H9 (cell line): ENCODE results near the gene APPL2. TPM values are rescaled to one million over a fixed set of nuclear protein-coding genes. Genes with fewer than 3 reads are reported as not detected.
A peak's percentile ranks its signal among the peaks of the same experiment; 100 is the strongest.

Source experiments
- DNase-seq: peaks from one replicate; pipeline ENCODE4 v3.0.0-alpha.2; 2017
- H2AFZ ChIP-seq: one replicate; pipeline ENCODE4 v1.6.1; 2013; ENCODE audit warnings: mild to moderate bottlenecking, low read length, control low read depth, moderate library complexity
- H2AK5ac ChIP-seq: 2 replicates; pipeline ENCODE4 v1.6.1; 2013; ENCODE audit warnings: low read length, control low read depth, mixed read lengths; ENCODE audit not compliant: insufficient read length
- H2BK120ac ChIP-seq: one replicate; pipeline ENCODE4 v1.6.1; 2013; ENCODE audit warnings: low read depth, mild to moderate bottlenecking, low read length, control low read depth, inconsistent platforms; ENCODE audit not compliant: poor library complexity, severe bottlenecking
- H2BK12ac ChIP-seq: 2 replicates; pipeline ENCODE4 v1.6.1; 2013; ENCODE audit warnings: low read length, control low read depth, mixed read lengths, low read depth; ENCODE audit not compliant: insufficient read length
- H2BK15ac ChIP-seq: 2 replicates; pipeline ENCODE4 v1.6.1; 2013; ENCODE audit warnings: low read depth, low read length, control low read depth
- H2BK20ac ChIP-seq: one replicate; pipeline ENCODE4 v1.6.1; 2013; ENCODE audit warnings: low read depth, mild to moderate bottlenecking, low read length, control low read depth, inconsistent platforms; ENCODE audit not compliant: poor library complexity, severe bottlenecking
- H2BK5ac ChIP-seq: 2 replicates; pipeline ENCODE4 v1.6.1; 2013; ENCODE audit warnings: low read length, control low read depth, mixed read lengths; ENCODE audit not compliant: insufficient read length
- H3K14ac ChIP-seq: 2 replicates; pipeline ENCODE4 v1.6.1; 2013; ENCODE audit warnings: low read length, control low read depth; ENCODE audit not compliant: insufficient read depth
- H3K18ac ChIP-seq: 2 replicates; pipeline ENCODE4 v1.6.1; 2013; ENCODE audit warnings: low read depth, mild to moderate bottlenecking, mixed read lengths, low read length, control low read depth; ENCODE audit not compliant: insufficient read length
- H3K23ac ChIP-seq: 2 replicates; pipeline ENCODE4 v1.6.1; 2013; ENCODE audit warnings: low read length, control low read depth, mixed read lengths, low read depth; ENCODE audit not compliant: insufficient read length
- H3K23me2 ChIP-seq: 2 replicates; pipeline ENCODE4 v1.6.1; 2013; ENCODE audit warnings: low read depth, mild to moderate bottlenecking, mixed read lengths, low read length, control low read depth; ENCODE audit not compliant: insufficient read length, poor library complexity, severe bottlenecking
- H3K27ac ChIP-seq: 2 replicates; pipeline ENCODE4 v1.5.1; 2013; ENCODE audit warnings: low read length, control low read depth, mixed read lengths, low read depth; ENCODE audit not compliant: insufficient read length
- H3K27me3 ChIP-seq: 2 replicates; pipeline ENCODE4 v1.6.1; 2013; ENCODE audit warnings: low read length, control low read depth, inconsistent platforms; ENCODE audit not compliant: insufficient read depth
- H3K4ac ChIP-seq: 2 replicates; pipeline ENCODE4 v1.6.1; 2013; ENCODE audit warnings: low read depth, mild to moderate bottlenecking, control low read depth, inconsistent platforms, low read length, moderate library complexity
- H3K4me1 ChIP-seq: 2 replicates; pipeline ENCODE4 v1.6.1; 2013; ENCODE audit warnings: low read length, control low read depth, inconsistent platforms; ENCODE audit not compliant: insufficient read depth
- H3K4me2 ChIP-seq: 2 replicates; pipeline ENCODE4 v1.6.1; 2013; ENCODE audit warnings: low read length, control low read depth, mixed read lengths; ENCODE audit not compliant: insufficient read length, insufficient read depth
- H3K56ac ChIP-seq: 2 replicates; pipeline ENCODE4 v1.6.1; 2013; ENCODE audit warnings: low read depth, mild to moderate bottlenecking, mixed read lengths, low read length, control low read depth; ENCODE audit not compliant: insufficient read length
- H3K79me1 ChIP-seq: 2 replicates; pipeline ENCODE4 v1.6.1; 2013; ENCODE audit warnings: low read depth, mild to moderate bottlenecking, moderate library complexity, low read length, control low read depth, inconsistent platforms; ENCODE audit not compliant: insufficient read depth, poor library complexity, severe bottlenecking
- H3K79me2 ChIP-seq: 2 replicates; pipeline ENCODE4 v1.6.1; 2013; ENCODE audit warnings: low read length, control low read depth, inconsistent platforms; ENCODE audit not compliant: insufficient read depth
- H3K9ac ChIP-seq: 2 replicates; pipeline ENCODE4 v1.6.1; 2013; ENCODE audit warnings: low read length, control low read depth, mixed read lengths; ENCODE audit not compliant: insufficient read length; ENCODE audit errors: extremely low read depth
- H3K9me3 ChIP-seq: one replicate; pipeline ENCODE4 v1.6.1; 2013; ENCODE audit warnings: low read depth, low read length, inconsistent platforms; ENCODE audit not compliant: control insufficient read depth
- H3T11ph ChIP-seq: one replicate; pipeline ENCODE4 v1.6.1; 2013; ENCODE audit warnings: mild to moderate bottlenecking, low read length, control low read depth, inconsistent platforms
- H4K20me1 ChIP-seq: one replicate; pipeline ENCODE4 v1.6.1; 2013; ENCODE audit not compliant: control insufficient read depth, insufficient read length, insufficient read depth
- H4K5ac ChIP-seq: 2 replicates; pipeline ENCODE4 v1.6.1; 2013; ENCODE audit warnings: low read depth, mild to moderate bottlenecking, mixed read lengths, low read length, control low read depth; ENCODE audit not compliant: insufficient read length
- H4K8ac ChIP-seq: replicated peaks from 2 replicates; pipeline ENCODE4 v1.6.1; 2013; ENCODE audit warnings: low read length, control low read depth, mixed read lengths, low read depth; ENCODE audit not compliant: insufficient read length
- H4K91ac ChIP-seq: 2 replicates; pipeline ENCODE4 v1.6.1; 2013; ENCODE audit warnings: low read depth, mild to moderate bottlenecking, moderate library complexity, mixed read lengths, low read length, control low read depth; ENCODE audit not compliant: insufficient read length
- H3K27ac Mint-ChIP-seq, 3 experiments: 2 replicates in 2 of 3; 3 replicates in 1 of 3; pipeline ENCODE4 v1.8.0; 2020 to 2021; ENCODE audit warnings: mixed read lengths in 3 of 3, mild to moderate bottlenecking in 1 of 3, moderate library complexity in 1 of 3
- H3K27me3 Mint-ChIP-seq: 2 replicates; pipeline ENCODE4 v1.8.0; 2021; ENCODE audit warnings: low read depth, mild to moderate bottlenecking, moderate library complexity, mixed read lengths
- H3K36me3 Mint-ChIP-seq, 3 experiments: 2 replicates in 2 of 3; 3 replicates in 1 of 3; pipeline ENCODE4 v1.8.0; 2020 to 2021; ENCODE audit warnings: low read depth in 3 of 3, mixed read lengths in 3 of 3; ENCODE audit not compliant: insufficient read depth in 1 of 3
- H3K4me1 Mint-ChIP-seq, 2 experiments: 2 replicates each; pipeline ENCODE4 v1.8.0; 2020; ENCODE audit warnings: mixed read lengths in 2 of 2
- H3K4me3 Mint-ChIP-seq, 2 experiments: 2 replicates in 1 of 2; 3 replicates in 1 of 2; pipeline ENCODE4 v1.8.0; 2020 to 2021; ENCODE audit warnings: mild to moderate bottlenecking in 2 of 2, mixed read lengths in 2 of 2, moderate library complexity in 1 of 2
- H3K9me3 Mint-ChIP-seq, 2 experiments: 2 replicates in 1 of 2; 3 replicates in 1 of 2; pipeline ENCODE4 v1.8.0; 2020; ENCODE audit warnings: mild to moderate bottlenecking in 2 of 2, mixed read lengths in 2 of 2, moderate library complexity in 1 of 2
- CTCF ChIP-seq: fragments of 200-600 bp; sonication (generic); conservative IDR thresholded peaks from 3 replicates; pipeline ENCODE4 v1.8.0; 2021; ENCODE audit warnings: antibody characterized with exemption, mild to moderate bottlenecking
- WGBS: extraction: QIAGEN DNeasy Blood & Tissue Kit; methylation state at CpG from one replicate; pipeline ENCODE4 v1.1.7; 2013; ENCODE audit warnings: missing lambda C conversion rate, low lambda C conversion rate, mixed read lengths; ENCODE audit not compliant: insufficient read length; ENCODE audit errors: extremely low coverage; 5-methylcytosine and 5-hydroxymethylcytosine counted together
- total RNA-seq: library from RNA; stranded (reverse); gene quantifications from 2 replicates; pipeline ENCODE4 v1.2.1, GENCODE V29; 2021

APPL2 gene
- total RNA-seq, 1 experiment from 2014 or later, result 18.5 TPM

GRCh38 chr12:105158876-105159275 is 77.1 kb downstream of the APPL2 start:
- no peak overlapping the region for H3T11ph ChIP-seq
- peak overlapping the region in 1 of 3 experiments; percentile 14; a peak in 2 of 7 replicates for H3K27ac Mint-ChIP-seq

More at GRCh38 chr12:105158876-105159275, 77.1 kb downstream of the APPL2 start:
- no peaks in the 10 kb centered on the region for H3K9me3 Mint-ChIP-seq
- Histone ChIP-seq H3K56ac (no peak overlapping the region), H2AFZ (no peak overlapping the region), H3K79me2 (no peaks in the 10 kb centered on the region), H3K9me3 (no peaks in the 10 kb centered on the region), H3K79me1 (no peaks in the 10 kb centered on the region), H3K4me1 (no peaks in the 10 kb centered on the region; the same call in 1 of the 2 replicates), H2AK5ac (no peak overlapping the region), H4K91ac (no peak overlapping the region), H4K20me1 (no peaks in the 10 kb centered on the region), H2BK20ac (no peak overlapping the region), H3K9ac (no peak overlapping the region), H4K8ac (no peak overlapping the region), H2BK5ac (no peak overlapping the region), H2BK15ac (no peak overlapping the region), H2BK120ac (no peak overlapping the region), H3K27ac (no peak overlapping the region), H3K27me3 (no peaks in the 10 kb centered on the region), H3K23me2 (no peaks in the 10 kb centered on the region), H3K4me2 (no peak overlapping the region), H3K4ac (no peak overlapping the region), H3K18ac (no peak overlapping the region), H2BK12ac (no peak overlapping the region), H3K14ac (no peak overlapping the region), H3K23ac (no peak overlapping the region), H4K5ac (no peak overlapping the region)
- peaks cover 5 to 9% of the 10 kb centered on the region in 2 experiments for H3K4me1 Mint-ChIP-seq
- H3K4me3 Mint-ChIP-seq, result no peak overlapping the region
- no CpG with 5 or more reads among the region's 2 CpGs for WGBS
- H3K27me3 Mint-ChIP-seq, result no peaks in the 10 kb centered on the region
- DNase-seq, result no peak
- H3K36me3 Mint-ChIP-seq, result peaks cover 30 to 67% (median 58%) of the 10 kb centered on the region in 3 experiments; a peak in 6 of 7 replicates
- no peak for TF ChIP-seq CTCF
